ENCODE measurements around the gene MTREX.

Gene MTREX

DNA sequence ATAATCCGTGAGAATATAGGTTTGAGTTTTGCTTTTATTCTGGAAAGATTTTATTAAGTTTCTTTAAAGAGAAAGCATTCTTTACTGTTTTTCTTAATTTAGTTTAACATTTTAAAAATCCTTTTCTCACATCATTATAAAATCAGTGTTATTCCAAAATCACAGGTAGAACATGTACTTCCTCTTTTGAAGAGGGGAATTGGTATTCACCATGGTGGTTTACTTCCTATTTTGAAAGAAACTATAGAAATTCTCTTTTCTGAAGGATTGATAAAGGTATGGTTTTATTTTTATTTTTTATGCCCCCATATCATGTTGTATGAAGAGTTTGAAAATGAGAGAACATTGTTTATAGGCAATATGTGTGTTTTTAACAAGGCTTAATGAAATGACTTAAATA is 43.0 kb downstream of the MTREX start:
- H3K4me3 ChIP-seq (ENCODE audit: low read length), result no peak overlapping the region
- H3K4me1 ChIP-seq (ENCODE audit: control insufficient read depth, insufficient read depth, low read length), result no peaks in the 10 kb centered on the region
- no peaks in the 10 kb centered on the region for H3K9me3 ChIP-seq (ENCODE audit: control insufficient read depth, low read length)
- peaks cover 92% of the 10 kb centered on the region for H3K36me3 ChIP-seq (ENCODE audit: control insufficient read depth, insufficient read depth, low read length, severe bottlenecking)
- DNase-seq (ENCODE audit: low read depth), result no peak
- no peak overlapping the region for H3K9ac ChIP-seq (ENCODE audit: low read length)
- H3K27me3 ChIP-seq (replicated peaks; ENCODE audit: control insufficient read depth, insufficient read depth, low read length), result no peaks in the 10 kb centered on the region

DNA sequence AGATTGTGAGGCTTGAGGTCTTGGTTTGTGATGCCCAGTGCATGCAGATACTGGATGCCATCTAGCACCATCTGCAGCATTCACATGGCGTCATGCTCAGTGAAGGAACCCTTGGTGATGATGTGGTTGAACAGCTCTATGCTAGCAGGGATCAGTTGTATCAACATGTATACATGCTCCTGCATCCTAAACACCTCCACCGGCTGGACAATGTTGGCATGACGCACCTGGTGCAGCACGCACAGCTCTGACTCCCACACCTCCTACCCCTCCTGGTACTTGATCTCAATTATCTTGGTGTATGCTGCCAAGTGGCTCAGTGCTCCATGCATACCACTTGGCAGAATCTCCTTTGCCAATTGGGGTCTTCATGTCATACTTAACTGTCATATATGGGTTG is 49.1 kb downstream of the MTREX start:
- H3K36me3 ChIP-seq (ENCODE audit: control insufficient read depth, insufficient read depth, low read length, severe bottlenecking), result peaks cover 86% of the 10 kb centered on the region

DNA sequence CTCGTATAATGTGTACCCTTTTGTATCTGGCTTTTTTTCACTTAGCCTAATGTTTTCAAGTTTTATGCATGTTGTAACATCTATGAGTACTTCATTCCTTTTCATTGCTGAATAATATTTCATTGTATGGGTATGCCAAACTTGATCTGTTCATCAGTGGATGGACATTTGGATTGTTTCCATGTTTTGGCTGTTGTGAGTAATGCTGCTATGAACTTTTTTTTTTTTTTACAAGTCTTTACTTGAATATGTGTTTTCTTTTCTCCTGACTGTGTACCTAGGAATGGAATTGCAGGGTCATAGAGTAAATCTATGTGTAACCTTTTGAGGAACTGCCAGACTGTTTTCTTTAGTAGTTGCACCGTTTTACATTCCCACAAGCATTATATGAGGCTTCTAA is 52.4 kb downstream of the MTREX start:
- no peaks in the 10 kb centered on the region for H3K4me1 ChIP-seq (ENCODE audit: control insufficient read depth, insufficient read depth, low read length)
- H3K9me3 ChIP-seq (ENCODE audit: control insufficient read depth, low read length), result peaks cover 7% of the 10 kb centered on the region
- peaks cover 57% of the 10 kb centered on the region for H3K36me3 ChIP-seq (ENCODE audit: control insufficient read depth, insufficient read depth, low read length, severe bottlenecking)
- H3K4me3 ChIP-seq (ENCODE audit: low read length), result no peak overlapping the region
- no peak for DNase-seq (ENCODE audit: low read depth)
- H3K9ac ChIP-seq (ENCODE audit: low read length), result no peak overlapping the region
- no peaks in the 10 kb centered on the region for H3K27me3 ChIP-seq (replicated peaks; ENCODE audit: control insufficient read depth, insufficient read depth, low read length)

More for the DNA sequence above, 49.1 kb downstream of the MTREX start:
- Histone ChIP-seq H3K9me3 (ENCODE audit: control insufficient read depth, low read length) (peaks cover 7% of the 10 kb centered on the region), H3K4me1 (ENCODE audit: control insufficient read depth, insufficient read depth, low read length) (no peaks in the 10 kb centered on the region), H3K4me3 (ENCODE audit: low read length) (no peak overlapping the region), H3K27me3 (replicated peaks; ENCODE audit: control insufficient read depth, insufficient read depth, low read length) (no peaks in the 10 kb centered on the region), H3K9ac (ENCODE audit: low read length) (no peak overlapping the region)
- no peak for DNase-seq (ENCODE audit: low read depth)

DNA sequence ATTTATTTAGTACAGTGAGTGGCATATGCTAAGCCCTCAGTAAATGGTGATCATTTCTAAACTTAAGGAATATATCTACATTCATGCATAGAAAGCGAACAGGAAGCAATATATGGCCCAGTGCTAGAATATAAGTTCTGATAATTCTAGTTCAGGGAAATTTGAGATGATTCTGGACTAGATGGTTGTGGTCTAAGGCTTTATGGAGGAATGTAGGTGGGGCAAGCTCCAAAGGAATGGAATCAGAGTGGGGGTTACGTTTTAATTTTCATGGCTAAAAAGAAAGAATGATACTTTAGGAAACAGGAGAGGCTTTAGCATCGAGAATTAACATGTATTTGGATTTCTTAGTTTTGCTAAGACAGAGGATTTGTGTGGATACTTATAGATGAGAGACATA is 56.1 kb downstream of the MTREX start:
- Histone ChIP-seq H3K4me1 (ENCODE audit: control insufficient read depth, insufficient read depth, low read length) (no peaks in the 10 kb centered on the region), H3K4me3 (ENCODE audit: low read length) (no peak overlapping the region), H3K9ac (ENCODE audit: low read length) (no peak overlapping the region), H3K27me3 (replicated peaks; ENCODE audit: control insufficient read depth, insufficient read depth, low read length) (no peaks in the 10 kb centered on the region), H3K9me3 (ENCODE audit: control insufficient read depth, low read length) (peaks cover 7% of the 10 kb centered on the region), H3K36me3 (ENCODE audit: control insufficient read depth, insufficient read depth, low read length, severe bottlenecking) (peaks cover 40% of the 10 kb centered on the region)
- peak; percentile 78 for DNase-seq (ENCODE audit: low read depth)

DNA sequence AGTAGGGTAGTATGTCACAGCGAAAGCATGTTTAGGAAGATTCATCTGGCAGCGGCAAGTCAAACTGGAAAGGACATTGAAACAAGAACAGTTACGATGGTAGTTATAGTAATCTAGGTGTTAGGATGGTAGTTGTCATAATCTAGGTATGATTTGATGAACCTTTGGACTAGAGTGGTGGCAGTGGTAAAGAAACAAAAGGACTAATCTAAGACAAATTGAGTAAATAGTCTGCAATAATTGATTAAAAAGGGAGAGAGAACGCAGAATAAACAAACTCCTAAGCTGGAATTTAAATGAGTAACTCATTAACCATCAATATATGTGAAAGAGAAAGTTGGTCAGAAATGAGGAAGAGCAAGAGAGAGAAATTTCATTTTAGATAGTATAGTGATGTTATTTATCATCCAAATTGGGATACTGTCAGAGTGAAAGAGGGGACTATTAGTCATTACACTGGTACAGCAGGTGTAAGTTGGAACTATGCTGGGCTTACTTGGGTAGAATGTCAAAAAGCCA is 56.8 kb downstream of the MTREX start:
- peaks cover 7% of the 10 kb centered on the region for H3K9me3 ChIP-seq (ENCODE audit: control insufficient read depth, low read length)
- no peak overlapping the region for H3K9ac ChIP-seq (ENCODE audit: low read length)
- H3K4me1 ChIP-seq (ENCODE audit: control insufficient read depth, insufficient read depth, low read length), result no peaks in the 10 kb centered on the region
- no peak overlapping the region for H3K4me3 ChIP-seq (ENCODE audit: low read length)
- H3K27me3 ChIP-seq (replicated peaks; ENCODE audit: control insufficient read depth, insufficient read depth, low read length), result no peaks in the 10 kb centered on the region
- peaks cover 33% of the 10 kb centered on the region for H3K36me3 ChIP-seq (ENCODE audit: control insufficient read depth, insufficient read depth, low read length, severe bottlenecking)
- DNase-seq (ENCODE audit: low read depth), result no peak

DNA sequence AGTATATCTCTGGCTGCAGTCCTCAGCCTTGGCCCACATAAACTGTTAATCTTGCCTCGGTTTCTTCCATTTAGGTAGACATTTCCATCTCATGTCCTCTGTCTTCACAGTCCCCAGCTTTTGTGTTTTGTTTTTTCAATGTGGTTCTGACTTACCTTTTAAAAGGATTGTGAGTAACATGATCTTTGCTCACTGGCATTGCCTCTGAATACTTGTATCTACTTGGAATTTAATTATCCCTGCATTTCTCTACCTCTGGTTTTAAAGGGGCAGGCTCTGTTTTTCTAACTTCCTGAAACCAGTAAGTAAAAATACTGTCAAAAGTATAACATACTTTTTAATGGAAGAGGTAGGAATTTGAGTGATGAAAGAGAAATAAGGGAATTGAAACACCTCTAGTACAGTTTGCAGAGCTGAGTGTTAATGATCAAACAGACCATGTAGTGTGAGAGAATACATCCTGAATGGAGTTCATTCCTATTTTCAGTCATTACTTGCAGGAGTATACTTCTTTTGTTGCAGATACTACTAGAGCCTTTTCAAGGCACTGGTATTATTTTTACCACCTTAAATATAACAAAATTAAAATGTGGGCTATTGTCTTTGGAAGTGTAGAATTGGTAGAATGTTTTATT is 62.6 kb downstream of the MTREX start:
- Histone ChIP-seq H3K9ac (ENCODE audit: low read length) (no peak overlapping the region), H3K9me3 (ENCODE audit: control insufficient read depth, low read length) (no peaks in the 10 kb centered on the region), H3K36me3 (ENCODE audit: control insufficient read depth, insufficient read depth, low read length, severe bottlenecking) (peaks cover 45% of the 10 kb centered on the region), H3K27me3 (replicated peaks; ENCODE audit: control insufficient read depth, insufficient read depth, low read length) (no peaks in the 10 kb centered on the region), H3K4me3 (ENCODE audit: low read length) (no peak overlapping the region), H3K4me1 (ENCODE audit: control insufficient read depth, insufficient read depth, low read length) (no peaks in the 10 kb centered on the region)
- DNase-seq (ENCODE audit: low read depth), result no peak

DNA sequence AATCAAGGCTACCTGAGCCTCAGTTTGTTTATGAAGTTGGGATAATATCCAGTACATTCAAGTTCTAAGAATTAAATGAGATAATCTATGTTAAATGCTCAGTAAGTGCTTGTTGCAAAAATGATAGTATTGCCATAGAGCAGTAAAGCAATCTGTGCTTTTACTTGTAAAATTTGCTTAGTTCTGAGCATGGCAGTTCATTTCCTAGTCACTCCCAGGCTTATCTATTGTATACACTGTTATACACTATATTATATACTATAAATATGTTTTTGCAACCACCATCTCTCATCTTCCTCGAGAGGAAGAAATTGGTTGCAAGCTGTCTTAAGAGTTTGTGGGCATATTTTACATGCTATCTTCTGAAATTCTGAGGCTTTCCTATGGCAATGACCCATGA is 63.4 kb downstream of the MTREX start:
- H3K4me3 ChIP-seq (ENCODE audit: low read length), result no peak overlapping the region
- H3K9me3 ChIP-seq (ENCODE audit: control insufficient read depth, low read length), result no peaks in the 10 kb centered on the region
- peaks cover 50% of the 10 kb centered on the region for H3K36me3 ChIP-seq (ENCODE audit: control insufficient read depth, insufficient read depth, low read length, severe bottlenecking)

DNA sequence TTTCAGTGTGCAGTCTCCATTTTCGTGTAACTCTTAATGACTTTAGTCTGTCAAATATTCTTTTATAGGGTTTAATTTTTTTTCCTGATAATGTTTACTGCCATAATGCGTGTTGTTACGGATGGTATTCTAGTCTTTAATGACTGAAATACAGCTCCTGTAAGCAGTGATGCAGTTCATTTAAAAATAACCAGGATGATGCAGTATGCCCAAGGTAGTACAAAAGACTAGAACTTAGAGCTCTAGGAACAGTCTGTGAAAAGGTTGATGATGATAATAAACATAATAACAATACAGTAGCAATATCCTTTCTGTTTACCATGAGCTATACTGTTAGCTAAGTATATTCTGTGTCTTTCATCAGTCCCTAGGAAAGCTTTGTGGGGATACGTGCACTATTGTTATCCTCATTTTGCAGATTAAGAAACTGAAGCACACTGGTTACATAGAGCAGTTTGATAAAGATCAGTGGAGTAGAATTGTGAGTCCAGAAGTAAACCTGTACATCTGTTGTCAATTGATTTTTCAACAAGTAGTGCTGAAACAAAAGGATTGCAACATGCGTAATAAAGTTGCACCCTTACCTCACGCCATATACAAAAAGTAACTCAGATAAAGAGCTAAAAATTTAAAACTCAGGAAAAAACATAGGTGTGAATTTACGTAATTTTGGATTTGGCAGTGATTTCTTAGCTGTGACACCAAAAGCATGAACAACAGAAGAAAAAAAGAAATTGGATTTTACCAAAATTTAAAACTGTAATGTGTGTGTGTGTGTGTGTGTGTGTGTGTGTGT is 64.5 kb downstream of the MTREX start:
- Histone ChIP-seq H3K36me3 (ENCODE audit: control insufficient read depth, insufficient read depth, low read length, severe bottlenecking) (peaks cover 41% of the 10 kb centered on the region), H3K4me1 (ENCODE audit: control insufficient read depth, insufficient read depth, low read length) (no peaks in the 10 kb centered on the region), H3K27me3 (replicated peaks; ENCODE audit: control insufficient read depth, insufficient read depth, low read length) (no peaks in the 10 kb centered on the region), H3K4me3 (ENCODE audit: low read length) (no peak overlapping the region), H3K9ac (ENCODE audit: low read length) (no peak overlapping the region), H3K9me3 (ENCODE audit: control insufficient read depth, low read length) (no peaks in the 10 kb centered on the region)
- no peak for DNase-seq (ENCODE audit: low read depth)

More for the DNA sequence above, 63.4 kb downstream of the MTREX start:
- H3K4me1 ChIP-seq (ENCODE audit: control insufficient read depth, insufficient read depth, low read length), result no peaks in the 10 kb centered on the region
- no peaks in the 10 kb centered on the region for H3K27me3 ChIP-seq (replicated peaks; ENCODE audit: control insufficient read depth, insufficient read depth, low read length)
- no peak for DNase-seq (ENCODE audit: low read depth)
- no peak overlapping the region for H3K9ac ChIP-seq (ENCODE audit: low read length)

DNA sequence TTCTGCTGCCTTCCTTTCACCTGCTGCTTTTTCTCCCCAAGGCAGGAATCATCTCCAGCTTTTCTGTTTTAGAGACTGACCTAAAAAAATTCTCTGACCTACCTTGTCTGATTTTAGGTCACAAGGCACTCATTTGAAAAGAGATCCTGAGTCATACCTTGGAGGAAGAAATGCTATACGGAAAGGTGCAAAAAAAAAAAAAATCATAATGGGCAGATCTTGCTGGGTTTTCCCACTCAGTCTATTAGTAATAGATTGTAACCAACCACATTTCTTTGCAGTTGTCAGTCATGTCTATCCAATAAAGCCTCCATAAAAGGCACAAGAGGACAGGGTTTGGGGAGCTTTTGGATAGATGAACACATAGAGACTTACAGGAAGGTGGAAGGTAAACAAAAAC is 70.0 kb downstream of the MTREX start:
- Histone ChIP-seq H3K36me3 (ENCODE audit: control insufficient read depth, insufficient read depth, low read length, severe bottlenecking) (peaks cover 52% of the 10 kb centered on the region), H3K4me3 (ENCODE audit: low read length) (no peak overlapping the region), H3K9me3 (ENCODE audit: control insufficient read depth, low read length) (no peaks in the 10 kb centered on the region), H3K9ac (ENCODE audit: low read length) (no peak overlapping the region), H3K27me3 (replicated peaks; ENCODE audit: control insufficient read depth, insufficient read depth, low read length) (no peaks in the 10 kb centered on the region), H3K4me1 (ENCODE audit: control insufficient read depth, insufficient read depth, low read length) (no peaks in the 10 kb centered on the region)
- DNase-seq (ENCODE audit: low read depth), result no peak

DNA sequence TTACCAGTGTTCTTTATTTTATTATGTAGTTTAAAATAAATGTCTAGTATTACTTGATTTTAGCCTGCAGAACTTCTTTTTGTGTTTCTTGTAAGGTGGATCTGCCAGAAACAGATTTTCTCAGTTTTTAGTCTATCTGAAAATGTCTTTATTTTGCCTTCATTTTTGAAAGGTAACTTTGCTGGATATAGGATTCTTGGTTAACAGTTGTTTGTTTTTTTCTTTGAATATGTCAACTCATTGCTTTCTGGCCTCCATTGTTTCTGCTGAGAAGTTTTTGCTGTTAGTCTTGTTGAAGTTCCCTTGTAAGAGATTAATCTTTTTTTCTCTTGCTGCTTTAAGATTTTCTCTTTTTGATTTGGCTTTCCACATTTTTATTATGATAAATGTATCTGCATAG is 75.5 kb downstream of the MTREX start:
- H3K4me3 ChIP-seq (ENCODE audit: low read length), result no peak overlapping the region
- H3K4me1 ChIP-seq (ENCODE audit: control insufficient read depth, insufficient read depth, low read length), result peaks cover 6% of the 10 kb centered on the region
- H3K9me3 ChIP-seq (ENCODE audit: control insufficient read depth, low read length), result peaks cover 8% of the 10 kb centered on the region
- H3K9ac ChIP-seq (ENCODE audit: low read length), result no peak overlapping the region
- H3K27me3 ChIP-seq (replicated peaks; ENCODE audit: control insufficient read depth, insufficient read depth, low read length), result no peaks in the 10 kb centered on the region
- peaks cover 51% of the 10 kb centered on the region for H3K36me3 ChIP-seq (ENCODE audit: control insufficient read depth, insufficient read depth, low read length, severe bottlenecking)
- DNase-seq (ENCODE audit: low read depth), result no peak

DNA sequence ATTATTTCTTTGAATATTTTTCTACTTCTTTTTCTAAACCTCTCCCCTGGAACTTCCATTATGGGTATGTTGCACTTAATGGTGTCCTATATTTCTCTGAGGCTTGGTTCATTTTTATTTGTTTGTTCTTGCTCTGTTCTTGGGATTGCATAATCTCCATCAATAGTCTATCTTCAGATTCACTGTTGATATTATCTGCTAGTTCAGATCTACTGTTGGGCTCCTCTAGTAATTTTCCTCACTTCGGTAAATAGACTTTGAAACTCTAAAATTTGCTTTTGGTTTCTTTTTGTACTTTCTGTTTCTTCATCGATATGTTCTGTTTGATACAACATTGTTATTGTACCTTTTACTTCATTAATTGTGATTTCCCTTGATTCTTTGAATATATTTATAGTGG is 76.3 kb downstream of the MTREX start:
- Histone ChIP-seq H3K36me3 (ENCODE audit: control insufficient read depth, insufficient read depth, low read length, severe bottlenecking) (peaks cover 51% of the 10 kb centered on the region), H3K9ac (ENCODE audit: low read length) (no peak overlapping the region), H3K9me3 (ENCODE audit: control insufficient read depth, low read length) (peaks cover 8% of the 10 kb centered on the region)

More for the DNA sequence above, 76.3 kb downstream of the MTREX start:
- Histone ChIP-seq H3K4me3 (ENCODE audit: low read length) (no peak overlapping the region), H3K4me1 (ENCODE audit: control insufficient read depth, insufficient read depth, low read length) (peaks cover 6% of the 10 kb centered on the region), H3K27me3 (replicated peaks; ENCODE audit: control insufficient read depth, insufficient read depth, low read length) (no peaks in the 10 kb centered on the region)
- DNase-seq (ENCODE audit: low read depth), result no peak
